ENCODE measurements around the gene CLPX.
"Not testable (repeated sequence)": the region's sequence is repeated elsewhere in the genome, so short reads cannot be mapped to it uniquely, and the experiment has no call there.

CLPX gene

GRCh38 chr15:65204931-65205660 is 20.0 kb upstream of the CLPX start:
- DNase-seq, result no peak

DNA sequence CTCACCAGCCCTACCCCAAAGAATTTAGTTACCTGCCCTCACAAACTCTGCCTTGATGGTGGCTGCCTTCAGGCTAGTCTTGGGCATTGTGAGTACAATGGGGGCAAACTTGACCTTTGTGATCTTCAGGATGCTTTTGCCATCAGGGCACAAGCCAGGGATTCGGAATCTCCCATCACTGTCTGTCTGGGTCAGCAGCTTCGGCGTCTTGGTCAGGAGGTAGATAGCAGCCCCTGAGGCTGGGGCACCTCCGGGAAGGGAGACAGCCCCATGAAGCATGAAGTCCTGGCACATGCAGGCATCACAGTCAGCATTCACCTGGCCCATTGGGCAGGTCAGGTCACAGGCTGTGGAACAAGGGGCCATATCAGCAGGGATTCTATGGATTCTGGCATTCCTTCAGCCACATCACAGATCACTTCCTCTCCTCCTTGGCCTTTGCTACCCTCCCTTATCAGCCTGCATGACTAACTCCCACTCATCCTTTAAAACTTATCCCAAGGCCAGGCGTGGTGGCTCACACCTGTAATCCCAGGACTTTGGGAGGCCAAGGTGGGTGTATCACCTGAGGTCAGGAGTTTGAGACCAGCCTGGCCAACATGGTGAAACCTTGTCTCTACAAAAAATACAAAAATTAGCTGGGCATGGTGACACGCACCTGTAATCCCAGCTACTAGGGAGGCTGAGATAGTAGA is 19.2 kb upstream of the CLPX start:
- DNase-seq, result no peak

- DNase-seq, result no peak
Measured at GRCh38 chr15:65201918-65202317, 16.8 kb upstream of the CLPX start.

GRCh38 chr15:65198571-65198970 is 13.4 kb upstream of the CLPX start:
- no peak for DNase-seq

DNA sequence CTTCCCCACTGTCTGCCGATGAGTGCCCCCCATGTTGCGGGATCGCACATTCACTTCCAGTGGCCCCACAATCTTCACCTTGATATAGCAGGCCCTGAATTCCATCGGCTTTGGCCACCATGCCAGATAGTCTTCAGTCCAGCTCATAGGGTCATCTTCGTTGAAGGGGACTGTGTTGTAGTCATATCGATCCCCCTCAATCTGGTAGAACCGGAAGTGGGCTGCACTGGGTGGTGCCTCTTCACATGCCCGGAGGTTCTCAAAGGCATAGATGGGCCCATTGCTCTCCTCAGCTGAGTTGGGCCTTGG is 12.1 kb upstream of the CLPX start:
- no peak for DNase-seq

DNA sequence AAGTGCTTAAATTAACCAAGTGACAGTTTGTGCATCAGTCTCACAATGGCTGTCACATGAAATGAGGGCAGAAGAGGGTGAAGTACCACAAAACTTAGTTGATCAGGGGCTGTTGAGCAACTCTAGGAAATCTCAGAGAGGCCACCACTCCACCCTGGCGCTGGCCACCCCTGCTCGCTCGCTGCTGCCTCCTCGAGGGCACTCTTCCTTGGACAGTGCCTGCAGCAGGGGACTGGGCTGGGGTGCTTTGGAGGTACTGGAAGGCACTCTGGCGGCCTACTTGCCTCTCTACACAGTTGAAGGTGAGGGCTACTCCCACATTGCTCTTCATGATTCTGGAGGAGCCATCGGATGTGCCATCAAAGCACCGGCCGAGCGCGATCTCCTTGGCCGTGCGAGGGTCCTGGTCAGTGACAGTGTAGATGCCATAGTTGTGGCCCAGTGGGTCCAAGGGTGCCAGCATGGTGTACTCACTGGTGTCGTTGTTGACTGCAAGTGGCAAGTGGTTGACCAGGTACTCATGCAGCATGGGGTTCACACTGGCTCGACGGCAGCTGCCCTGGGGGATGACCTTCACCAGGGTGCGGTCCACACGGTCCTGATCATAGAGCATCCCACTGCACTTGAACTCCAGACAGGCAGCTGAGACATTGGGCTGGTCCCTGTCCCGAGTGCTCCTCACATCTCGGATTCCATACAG is 11.6 kb upstream of the CLPX start:
- no peak for DNase-seq

DNA sequence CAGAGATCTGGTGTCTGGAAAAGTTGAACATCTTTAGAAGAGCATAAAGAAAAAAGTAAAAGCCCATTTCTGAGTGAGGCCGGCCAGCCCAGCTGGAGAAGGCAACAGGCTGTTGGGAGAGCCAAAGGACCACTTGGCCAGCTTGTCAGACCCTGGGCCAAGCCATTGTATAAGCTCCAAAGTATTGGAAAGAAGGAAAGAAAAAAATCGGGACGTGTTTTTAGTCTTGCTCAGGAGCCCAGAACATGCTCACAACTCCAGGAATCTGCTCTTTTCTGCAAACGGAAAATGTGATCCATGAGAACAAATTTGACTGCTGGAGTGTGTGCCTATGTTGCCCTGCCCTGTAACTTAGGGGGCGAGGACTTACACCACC is 10.4 kb upstream of the CLPX start:
- DNase-seq, result no peak

- no peak for DNase-seq
Measured at GRCh38 chr15:65194826-65195547, 9.8 kb upstream of the CLPX start.

DNA sequence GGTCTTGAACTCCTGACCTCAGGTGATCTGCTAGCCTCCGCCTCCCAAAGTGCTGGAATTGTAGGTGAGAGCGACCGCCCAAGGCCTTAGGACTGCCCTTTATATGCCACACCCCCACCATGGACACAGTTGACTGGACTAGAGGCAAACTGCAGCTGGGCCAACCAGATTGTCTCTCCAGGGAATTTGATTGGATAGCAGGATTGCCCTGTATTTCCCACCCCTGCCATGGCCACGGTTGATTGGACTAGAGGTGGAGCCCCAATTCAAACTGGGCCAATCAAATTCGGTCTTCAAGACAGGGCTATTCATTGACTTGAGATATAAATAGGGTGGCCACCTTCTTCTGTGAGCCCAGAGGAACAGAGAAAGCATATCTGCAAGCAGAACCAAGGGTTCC is 6.9 kb upstream of the CLPX start:
- DNase-seq, result no peak

- peak; percentile 41 for DNase-seq
Measured at GRCh38 chr15:65189102-65189740, 4.1 kb upstream of the CLPX start.

GRCh38 chr15:65188472-65188871 is 3.3 kb upstream of the CLPX start:
- DNase-seq, result not testable (repeated sequence)

- DNase-seq, result peak; percentile 50
Measured at GRCh38 chr15:65184305-65184867, 756 bp downstream of the CLPX start.

GRCh38 chr15:65183865-65184159 is 1.3 kb downstream of the CLPX start:
- DNase-seq, result no peak

DNA sequence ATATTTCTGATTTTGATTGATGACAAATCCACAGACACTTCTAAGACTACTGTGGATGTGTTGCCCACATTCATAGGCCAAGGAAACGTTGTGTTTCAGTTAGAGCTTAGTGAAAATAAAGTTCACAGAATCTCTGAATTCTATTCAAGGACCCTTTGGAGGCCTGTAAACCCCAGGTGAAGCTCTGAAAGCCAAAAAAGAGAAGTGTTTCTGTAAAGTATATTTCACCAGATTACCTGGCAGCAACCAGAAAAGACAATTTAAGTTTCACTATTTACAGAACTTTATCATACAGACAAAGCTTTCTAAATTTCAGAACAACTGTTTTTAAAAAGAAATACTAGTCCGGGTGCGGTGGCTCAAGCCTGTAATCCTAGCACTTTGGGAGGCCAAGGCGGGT is 2.6 kb downstream of the CLPX start:
- no peak for DNase-seq

DNA sequence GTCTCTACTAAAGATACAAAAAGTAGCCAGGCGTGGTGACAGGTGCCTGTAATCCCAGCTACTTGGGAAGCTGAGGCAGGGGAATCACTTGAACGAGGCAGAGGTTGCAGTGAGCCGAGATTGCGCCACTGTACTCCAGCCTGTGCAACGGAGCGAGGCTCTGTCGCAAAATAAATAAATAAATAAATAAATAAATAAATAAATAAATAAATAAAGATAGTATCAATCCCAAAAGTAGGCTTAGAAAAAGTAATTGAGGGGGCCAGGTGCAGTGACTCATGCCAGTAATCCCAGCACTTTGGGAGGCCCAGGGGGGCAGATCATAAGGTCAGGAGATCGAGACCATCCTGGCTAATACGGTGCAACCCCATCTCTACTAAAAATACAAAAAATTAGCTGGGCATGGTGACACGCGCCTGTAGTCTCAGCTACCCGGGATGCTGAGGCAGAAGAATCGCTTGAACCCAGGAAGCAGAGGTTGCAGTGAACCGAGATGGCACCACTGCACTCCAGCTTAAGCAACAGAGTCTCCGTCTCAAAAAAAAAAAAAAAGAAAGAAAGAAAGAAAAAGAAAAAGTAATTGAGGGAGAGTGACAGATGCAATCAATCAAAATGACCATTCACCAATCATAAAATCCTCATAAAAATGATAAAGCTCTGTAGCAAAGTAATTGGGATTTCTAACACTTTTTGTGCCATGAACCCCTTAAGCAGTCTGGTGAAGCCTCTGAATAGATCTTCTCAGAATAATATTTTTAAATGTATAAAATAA is 3.4 kb downstream of the CLPX start:
- DNase-seq, result not testable (repeated sequence)

GRCh38 chr15:65180167-65180566 is 5.0 kb downstream of the CLPX start:
- DNase-seq, result no peak

DNA sequence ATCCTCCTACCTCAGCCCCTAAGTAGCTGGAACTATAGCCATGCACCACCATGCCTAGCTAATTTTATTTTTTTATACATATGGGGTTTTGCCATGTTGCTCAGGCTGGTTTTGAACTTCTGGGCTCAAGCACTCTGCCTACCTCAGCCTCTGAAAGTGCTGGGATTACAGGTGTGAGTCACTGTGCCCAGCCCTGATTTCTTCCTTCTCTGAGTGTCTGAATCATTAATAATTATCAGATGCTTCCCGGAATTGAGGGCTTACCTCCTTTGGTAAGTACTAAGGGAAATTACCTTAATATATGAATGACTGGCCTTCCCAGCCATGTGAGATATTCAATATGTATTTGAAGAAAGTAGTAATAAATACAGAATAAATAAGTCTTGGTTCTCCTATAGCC is 7.2 kb downstream of the CLPX start:
- DNase-seq, result no peak

GRCh38 chr15:65176056-65176455 is 9.1 kb downstream of the CLPX start:
- no peak for DNase-seq

GRCh38 chr15:65175511-65175910 is 9.6 kb downstream of the CLPX start:
- no peak for DNase-seq

GRCh38 chr15:65174509-65174908 is 10.6 kb downstream of the CLPX start:
- no peak for DNase-seq

DNA sequence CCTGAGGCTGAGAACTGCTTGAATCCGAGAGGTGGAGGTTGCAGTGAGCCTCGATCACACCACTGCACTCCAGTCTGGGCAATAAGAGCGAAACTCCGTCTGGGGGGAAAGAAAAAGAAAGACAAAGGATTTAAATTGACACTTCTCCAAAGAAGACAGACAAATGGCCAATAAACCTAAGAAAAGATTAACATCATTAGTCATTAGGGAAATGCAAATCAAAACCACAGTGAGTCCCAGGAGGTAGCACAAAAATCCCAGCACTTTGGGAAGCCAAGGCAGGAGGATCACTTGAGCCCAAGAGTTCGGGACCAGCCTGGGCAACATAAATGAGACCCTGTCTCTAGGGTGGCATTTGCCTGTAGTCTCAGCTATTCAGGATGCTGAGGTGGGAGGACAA is 12.6 kb downstream of the CLPX start:
- no peak for DNase-seq

GRCh38 chr15:65171428-65171827 is 13.7 kb downstream of the CLPX start:
- DNase-seq, result no peak

All from activated CD4-positive, alpha-beta T cell treated with anti-CD3 and anti-CD28 coated beads, Interleukin-10, Interleukin-2, amounts not matched to agents 100 ng/mL and 50 ng/mL, durations not matched to agents 16 hours and 8 hours (primary cell).